NCI-H2227 (cell line): ENCODE measurements around the gene JAG1.

Experiments
- DNase-seq: peaks from one replicate; lab custom pipeline; 2025; ENCODE audit not compliant: unreplicated experiment; lab: John Stamatoyannopoulos, UW

JAG1 gene

GRCh38 chr20:10639737-10640556 lies 33.9 kb downstream of the JAG1 start:
- no peak for DNase-seq

- DNase-seq, result no peak
Measured at GRCh38 chr20:10639077-10639736, 34.6 kb downstream of the JAG1 start.

- no peak for DNase-seq
Measured at GRCh38 chr20:10637563-10637962, 36.2 kb downstream of the JAG1 start.

GRCh38 chr20:10637031-10637559 lies 36.7 kb downstream of the JAG1 start:
- no peak for DNase-seq

GRCh38 chr20:10636326-10636818 lies 37.4 kb downstream of the JAG1 start:
- no peak for DNase-seq

- peak; percentile 18 for DNase-seq
Measured at GRCh38 chr20:10635476-10636208, 38.2 kb downstream of the JAG1 start.

- no peak for DNase-seq
Measured at GRCh38 chr20:10634683-10635411, 39.0 kb downstream of the JAG1 start.

- no peak for DNase-seq
Measured at GRCh38 chr20:10634211-10634610, 39.6 kb downstream of the JAG1 start.

GRCh38 chr20:10633718-10634117 lies 40.1 kb downstream of the JAG1 start:
- no peak for DNase-seq

- no peak for DNase-seq
Measured at GRCh38 chr20:10632721-10633509, 40.9 kb downstream of the JAG1 start.

- DNase-seq, result no peak
Measured at GRCh38 chr20:10631126-10631525, 42.7 kb downstream of the JAG1 start.

GRCh38 chr20:10629946-10630650 lies 43.7 kb downstream of the JAG1 start:
- DNase-seq, result no peak

GRCh38 chr20:10626896-10627295 lies 46.9 kb downstream of the JAG1 start:
- DNase-seq, result no peak

- no peak for DNase-seq
Measured at GRCh38 chr20:10625641-10626040, 48.2 kb downstream of the JAG1 start.

GRCh38 chr20:10622657-10623418 lies 51.0 kb downstream of the JAG1 start:
- DNase-seq, result no peak

GRCh38 chr20:10621149-10621548 lies 52.6 kb downstream of the JAG1 start:
- DNase-seq, result no peak

- peak; percentile 3 for DNase-seq
Measured at GRCh38 chr20:10619427-10619826, 54.4 kb downstream of the JAG1 start.

- no peak for DNase-seq
Measured at GRCh38 chr20:10618611-10619245, 55.1 kb downstream of the JAG1 start.
